GM19035 (cell line): Measurements from ENCODE around the gene IL6R.

Experiments used
- ATAC-seq: cut with Tn5 transposase; IDR thresholded peaks from one replicate; pipeline ENCODE4 v1.9.1; 2021; ENCODE audit not compliant: unreplicated experiment

The IL6R gene

DNA sequence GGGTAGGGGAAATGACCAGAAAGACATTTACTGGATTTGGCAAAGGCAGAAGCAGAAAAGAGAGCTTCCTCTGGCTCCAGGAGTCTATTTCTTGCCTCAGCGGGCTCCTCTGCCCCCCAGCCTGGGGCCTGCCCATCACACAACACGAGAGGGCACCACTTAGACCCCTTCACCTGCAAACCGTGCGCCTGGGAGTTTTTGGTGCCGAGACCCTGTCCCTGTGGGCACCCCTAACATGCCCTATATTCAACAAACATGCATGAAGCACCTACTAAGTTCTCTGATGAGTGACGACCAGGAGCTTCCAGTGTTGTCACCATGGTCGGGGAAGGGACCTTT lies 18.8 kb downstream of the IL6R start:
- ATAC-seq = no peak

GRCh38 chr1:154425172-154425571 lies 20.0 kb downstream of the IL6R start:
- ATAC-seq = no peak

GRCh38 chr1:154427173-154428139 lies 22.3 kb downstream of the IL6R start:
- no peak for ATAC-seq

GRCh38 chr1:154429118-154429517 lies 24.0 kb downstream of the IL6R start:
- no peak for ATAC-seq

DNA sequence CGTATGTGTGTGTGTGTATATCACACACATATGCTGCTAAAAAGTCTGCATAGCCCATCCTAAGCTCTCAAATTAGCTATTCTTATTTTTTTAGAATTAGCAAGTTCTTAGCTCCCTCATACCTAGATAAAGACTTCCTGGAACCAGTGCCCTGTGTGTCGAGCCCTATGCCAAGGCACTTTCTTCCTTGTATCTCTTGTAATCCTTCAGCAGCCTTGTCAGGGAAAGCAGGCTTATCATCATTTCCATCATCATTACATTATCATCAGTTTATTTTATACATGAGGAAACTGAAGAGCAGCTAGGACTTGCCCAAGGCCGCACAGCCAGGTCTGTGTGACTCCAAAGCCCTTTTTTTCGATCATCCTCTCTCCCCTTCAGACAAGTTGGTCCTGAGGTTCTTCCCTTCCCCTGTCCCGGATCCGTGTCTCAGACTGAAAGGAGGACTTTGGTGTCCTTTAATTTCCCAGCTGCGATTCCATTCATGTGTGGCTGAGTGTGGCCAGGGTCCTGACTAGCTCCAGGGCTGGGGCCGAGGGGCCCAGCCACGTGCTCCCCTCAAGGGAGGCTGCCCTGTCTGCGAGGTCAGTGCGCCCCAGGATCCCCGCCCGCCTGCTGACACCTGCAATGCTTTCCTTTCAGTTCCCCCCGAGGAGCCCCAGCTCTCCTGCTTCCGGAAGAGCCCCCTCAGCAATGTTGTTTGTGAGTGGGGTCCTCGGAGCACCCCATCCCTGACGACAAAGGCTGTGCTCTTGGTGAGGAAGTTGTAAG lies 24.9 kb downstream of the IL6R start:
- no peak for ATAC-seq

- no peak for ATAC-seq
Observed at GRCh38 chr1:154430903-154431302, 25.8 kb downstream of the IL6R start.

DNA sequence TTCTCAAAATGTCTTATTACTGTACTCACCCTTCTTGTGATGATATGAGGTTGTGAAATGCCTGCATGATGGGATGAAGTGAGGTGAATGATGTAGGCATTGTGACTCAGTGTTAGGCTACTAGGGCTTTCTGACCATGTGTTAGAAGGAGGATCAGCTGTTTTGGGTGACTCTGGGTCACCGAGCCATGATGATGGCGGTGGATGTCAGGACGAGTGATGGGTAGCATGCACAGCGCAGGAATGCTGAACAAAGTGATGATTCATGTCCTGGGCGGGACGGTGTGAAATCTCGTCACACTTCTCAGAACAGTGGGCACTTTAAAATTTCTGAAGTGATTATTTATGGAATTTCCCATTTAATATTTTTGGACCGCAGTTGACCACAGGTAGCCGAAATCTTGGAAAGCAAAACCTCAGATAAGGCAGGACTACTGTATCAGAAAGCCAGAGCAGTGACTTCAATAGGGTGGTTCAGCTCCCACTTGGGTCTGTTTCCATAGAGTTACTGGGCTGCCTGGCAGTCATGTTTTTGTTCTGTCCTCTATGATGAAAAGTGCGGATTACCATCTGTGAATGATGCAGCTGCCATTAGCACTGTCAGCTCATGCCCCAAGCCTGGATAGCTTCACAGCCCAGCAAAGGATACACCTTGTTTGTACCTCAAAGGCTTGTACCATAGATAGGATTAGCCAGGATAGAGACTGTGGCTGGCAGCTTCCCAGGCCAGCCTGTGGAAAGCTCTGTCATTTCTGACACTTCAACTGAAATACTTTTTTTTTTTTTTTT lies 26.6 kb downstream of the IL6R start:
- ATAC-seq = no peak

- no peak for ATAC-seq
Observed at GRCh38 chr1:154433161-154433764, 28.1 kb downstream of the IL6R start.

GRCh38 chr1:154434346-154435085 lies 29.4 kb downstream of the IL6R start:
- ATAC-seq = no peak

GRCh38 chr1:154435599-154436200 lies 30.6 kb downstream of the IL6R start:
- no peak for ATAC-seq

DNA sequence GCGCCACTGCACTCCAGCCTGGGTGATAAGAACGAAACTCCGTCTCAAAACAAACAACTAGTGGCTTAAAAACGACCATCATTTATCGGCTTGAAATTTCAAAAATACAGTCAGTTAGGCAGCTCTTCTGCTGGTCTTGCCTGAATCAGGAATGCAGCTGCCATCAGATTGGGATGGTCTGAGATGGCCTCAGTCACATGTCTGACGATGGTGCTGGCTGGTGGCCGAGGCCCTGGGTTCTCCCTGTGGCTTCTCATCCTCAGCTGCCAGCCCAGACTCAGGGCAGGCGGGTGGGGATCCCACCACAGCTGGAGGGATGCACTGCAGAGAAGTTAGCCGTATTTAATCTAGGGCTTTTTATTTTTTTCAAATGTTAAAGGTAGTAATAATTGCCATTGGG lies 31.3 kb downstream of the IL6R start:
- no peak for ATAC-seq

DNA sequence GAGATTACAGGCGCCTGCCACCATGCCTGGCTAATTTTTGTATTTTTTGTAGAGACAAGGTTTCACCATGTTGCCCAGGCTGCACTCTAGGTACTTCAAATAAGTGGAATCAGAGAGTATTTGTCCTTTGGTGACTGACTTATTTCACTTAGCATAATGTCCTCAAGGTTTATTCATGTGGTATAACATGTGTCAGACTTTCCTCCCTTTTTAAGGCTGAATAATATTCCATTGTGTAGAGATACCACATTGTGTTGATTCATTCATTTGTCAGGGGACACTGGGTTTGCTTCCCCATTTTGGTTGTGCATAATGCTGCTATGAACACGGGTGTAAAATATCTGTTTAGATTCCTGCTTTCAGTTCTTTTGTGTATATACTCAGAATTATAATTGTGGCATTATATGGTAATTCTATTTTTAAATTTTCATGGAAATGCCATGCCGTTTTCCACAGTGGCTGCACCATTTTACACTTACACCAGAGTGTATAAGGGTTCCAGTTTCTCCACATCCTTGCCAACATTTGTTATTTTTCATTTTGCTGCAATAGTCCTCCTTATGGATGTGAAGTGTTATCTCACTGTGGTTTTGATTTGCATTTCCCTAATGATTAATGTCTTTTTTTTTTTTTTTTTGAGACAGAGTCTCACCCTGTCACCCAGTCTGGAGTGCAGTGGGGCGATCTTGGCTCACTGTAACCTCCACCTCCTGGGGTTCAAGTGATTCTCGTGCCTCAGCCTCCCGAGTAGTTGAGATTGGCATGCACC lies 35.1 kb downstream of the IL6R start:
- no peak for ATAC-seq

GRCh38 chr1:154441241-154441888 lies 36.2 kb downstream of the IL6R start:
- ATAC-seq = no peak

DNA sequence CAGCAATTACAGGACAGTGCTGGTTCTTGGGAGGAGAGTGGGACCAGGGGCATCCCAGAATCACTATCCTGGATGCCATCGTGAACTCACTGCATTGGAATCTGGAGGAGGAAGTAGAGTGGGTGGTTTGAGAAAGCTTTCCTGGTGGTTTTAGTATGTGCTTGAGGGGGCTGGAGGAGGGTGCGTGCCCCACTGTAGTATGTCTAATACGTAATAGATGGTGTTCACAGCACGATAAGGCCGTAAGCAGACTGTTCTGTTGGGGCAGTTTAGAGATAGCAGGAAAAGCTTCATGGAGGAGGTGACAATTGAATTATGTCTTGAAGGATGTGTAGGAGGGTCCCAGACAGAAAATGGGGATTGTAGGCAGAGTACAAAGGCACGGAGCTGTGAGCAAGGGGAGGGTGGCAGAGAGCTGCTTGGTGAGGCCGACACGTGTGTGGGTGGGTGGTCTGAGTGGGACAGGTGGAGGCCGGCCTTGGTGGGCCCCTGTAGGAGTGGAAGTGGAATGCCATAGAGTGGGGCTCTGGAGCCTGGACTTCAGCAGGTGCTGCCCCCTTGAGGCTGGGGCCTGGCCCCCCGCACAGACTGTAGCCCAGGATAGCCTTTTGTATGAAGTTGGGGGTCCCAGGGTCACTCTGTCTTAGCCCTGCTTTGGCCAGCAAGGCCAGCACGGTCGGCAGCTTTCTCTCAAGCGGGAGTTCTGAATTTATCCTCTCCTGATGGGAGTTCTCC lies 37.0 kb downstream of the IL6R start:
- no peak for ATAC-seq

DNA sequence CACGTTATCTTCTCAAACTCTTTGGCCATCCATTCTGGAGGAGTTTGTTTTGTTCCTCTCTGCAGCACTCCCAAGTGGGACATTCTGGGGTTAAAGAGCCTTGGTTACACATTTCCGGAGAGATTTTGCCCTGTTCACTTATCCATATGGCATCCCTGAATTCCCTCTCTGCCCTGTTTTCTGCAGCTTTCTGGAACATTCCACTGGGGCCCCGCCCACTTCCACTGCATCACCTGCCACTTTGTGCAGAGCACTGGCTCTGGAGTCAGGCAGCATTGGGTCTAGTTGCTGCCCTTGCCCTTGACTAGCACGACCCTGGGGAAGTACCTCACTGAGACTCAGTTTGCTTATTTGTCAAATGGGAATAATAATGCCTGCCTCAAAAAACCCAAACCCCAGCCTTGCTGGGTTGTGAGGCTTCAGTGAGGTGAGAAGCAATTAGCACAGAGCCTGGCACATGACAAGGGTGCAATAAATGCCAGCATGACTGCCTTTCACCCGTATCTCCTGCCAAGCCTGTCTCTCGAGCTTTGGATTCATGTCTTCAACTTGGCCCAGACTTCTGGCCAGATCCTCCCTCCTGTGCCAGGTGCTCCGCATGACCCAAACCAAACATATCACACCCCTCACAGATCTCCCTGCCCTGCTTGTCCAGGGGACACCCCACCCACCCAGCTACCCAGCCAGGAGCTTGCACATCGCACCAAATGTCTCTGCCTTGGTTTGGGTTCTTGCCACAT lies 38.3 kb downstream of the IL6R start:
- no peak for ATAC-seq

DNA sequence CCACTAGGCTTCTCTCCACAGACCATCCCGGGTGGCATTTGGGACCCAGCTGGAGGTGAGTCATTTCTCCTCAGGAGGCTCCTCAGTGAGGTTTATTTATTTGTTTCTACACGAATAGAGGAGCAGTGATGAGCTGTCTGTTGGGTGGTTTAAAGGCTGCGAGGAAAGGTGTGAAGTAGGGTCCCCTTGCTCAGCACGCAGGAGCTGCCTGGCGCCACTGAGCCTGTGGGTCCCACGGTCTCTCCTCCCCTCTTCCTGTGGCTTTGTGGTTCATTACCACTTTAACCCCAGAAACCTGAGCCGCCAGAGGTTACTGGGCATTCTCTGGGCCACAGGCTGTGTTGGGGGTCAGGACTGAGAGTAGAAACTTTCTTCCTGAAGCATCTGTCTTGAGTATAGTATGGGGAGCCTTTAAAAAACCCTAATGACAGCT lies 39.9 kb downstream of the IL6R start:
- ATAC-seq = no peak

DNA sequence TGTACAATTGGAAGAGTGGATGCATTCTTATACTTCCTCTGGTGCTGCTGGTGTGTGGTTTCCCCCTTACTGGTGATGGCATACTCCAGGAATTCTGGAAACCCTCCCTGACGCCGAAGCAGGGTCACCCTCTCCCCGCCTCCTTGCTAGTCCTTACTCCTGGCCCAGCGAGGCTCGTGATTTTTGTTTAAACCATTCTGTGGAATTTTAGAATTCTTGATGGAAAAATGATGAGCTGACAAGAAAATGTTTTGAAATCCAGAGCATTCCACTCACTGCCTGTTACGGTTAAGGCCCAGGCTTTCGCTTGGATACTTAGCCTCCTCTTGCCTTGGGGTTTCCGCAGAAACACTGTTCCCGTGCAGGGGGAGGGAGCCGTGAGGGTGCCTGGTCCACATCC lies 41.1 kb downstream of the IL6R start:
- ATAC-seq = no peak
